Kasumi-1 (cell line): Measurements from ENCODE around the gene MARCO.
"Not testable (repeated sequence)": the region's sequence is repeated elsewhere in the genome, so short reads cannot be mapped to it uniquely, and the experiment has no call there.

ENCODE experiments used
- DNase-seq, 2 experiments: peaks; one replicate each; lab custom pipeline; 2025; lab: John Stamatoyannopoulos, UW

Gene MARCO

DNA sequence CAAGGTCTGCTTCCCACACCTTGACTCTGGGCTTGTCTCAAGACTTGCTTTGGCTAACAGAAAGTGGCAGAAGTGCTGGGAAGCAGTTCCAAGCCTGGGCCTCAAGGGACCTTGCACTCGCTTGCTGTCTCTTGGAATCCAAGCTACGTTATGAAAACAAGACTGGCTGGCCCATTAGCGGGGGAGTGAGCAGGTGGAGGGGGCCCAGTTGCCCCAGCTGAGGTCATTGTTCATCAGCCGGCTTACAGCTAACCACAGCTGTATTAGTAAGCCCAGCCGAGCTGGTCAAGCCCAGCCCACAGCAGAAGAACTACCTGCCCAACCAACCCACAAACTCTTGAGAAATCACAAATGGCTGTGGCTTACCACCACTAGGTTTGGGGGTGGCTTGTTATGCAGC is 63.1 kb downstream of the MARCO start:
- DNase-seq, result no peak

DNA sequence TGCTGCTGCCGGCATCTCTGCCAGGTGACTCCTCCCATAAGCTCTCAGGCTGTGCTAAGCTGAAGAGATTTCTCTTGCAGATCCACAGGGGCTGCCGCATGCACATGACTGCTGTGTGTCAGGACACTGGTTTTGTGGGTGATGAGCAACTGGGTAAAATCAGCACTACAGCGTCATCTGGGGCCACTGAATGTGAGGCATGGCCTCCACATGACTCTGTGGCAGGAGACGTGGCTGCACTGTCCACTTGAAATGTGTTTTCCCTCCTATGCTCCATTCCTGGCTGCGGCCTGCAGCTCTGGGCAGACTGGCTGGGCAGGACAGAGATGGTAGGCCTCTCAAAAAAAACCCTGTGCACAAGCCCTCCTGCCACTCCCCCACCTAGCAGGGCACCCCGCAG is 63.6 kb downstream of the MARCO start:
- DNase-seq, result no peak

DNA sequence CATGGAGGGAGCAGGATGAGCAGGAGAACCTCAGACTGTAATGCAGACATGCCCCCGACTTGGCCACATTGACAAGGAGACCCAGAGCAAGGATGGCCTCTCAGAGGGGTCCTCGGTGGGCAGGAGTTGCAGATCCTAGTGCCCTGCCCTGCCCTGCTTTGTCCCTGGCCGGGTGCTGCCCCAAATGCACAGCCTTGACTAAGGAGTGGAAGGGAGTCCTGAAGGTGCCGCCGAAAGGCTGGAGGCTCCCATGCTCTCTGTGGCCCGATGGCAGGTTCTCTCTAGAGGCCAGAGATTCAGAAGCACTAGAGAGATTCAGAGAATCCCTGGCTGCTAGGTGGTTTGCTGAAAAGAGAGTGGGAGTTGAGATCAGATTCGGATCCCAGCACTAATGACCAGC is 64.4 kb downstream of the MARCO start:
- no peak for DNase-seq

DNA sequence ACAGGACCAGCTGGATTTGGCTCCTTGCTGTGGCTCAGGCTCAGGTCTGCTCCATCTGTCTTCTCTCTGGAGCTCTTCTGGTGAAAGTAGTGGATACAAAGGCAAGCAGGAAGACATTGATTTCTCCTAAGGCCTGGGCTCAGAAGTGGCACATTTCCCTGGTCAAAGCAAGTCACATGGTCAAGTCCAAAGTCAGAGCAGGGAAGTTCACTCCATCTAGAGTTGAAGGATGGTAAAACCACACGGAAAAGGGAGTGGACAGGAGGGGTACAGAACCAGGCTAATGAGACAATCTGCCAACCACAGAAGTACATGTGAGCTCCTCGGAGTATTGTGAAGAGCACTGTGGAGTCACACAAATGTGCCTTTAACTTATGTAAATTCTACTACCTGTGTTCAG is 66.1 kb downstream of the MARCO start:
- DNase-seq, result no peak

DNA sequence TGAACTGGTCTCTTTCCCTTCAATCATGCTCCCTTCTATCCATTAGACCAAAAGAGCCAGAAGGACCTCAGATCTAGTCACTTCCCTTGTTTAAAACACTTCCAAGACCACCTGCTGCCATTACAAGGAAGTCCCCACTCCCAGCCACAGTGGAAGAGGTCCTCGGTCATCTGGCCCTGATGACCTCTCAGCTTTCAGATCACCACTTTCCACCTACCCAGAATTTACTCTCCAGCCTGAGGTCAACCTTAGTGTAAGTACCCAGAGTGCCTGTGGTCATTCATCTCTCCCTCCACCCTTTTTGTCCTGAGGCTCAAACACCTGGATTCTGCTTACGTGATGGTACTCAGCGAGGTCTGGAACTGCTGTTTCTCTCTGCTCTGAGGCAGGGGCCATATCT is 67.1 kb downstream of the MARCO start:
- DNase-seq, result no peak

DNA sequence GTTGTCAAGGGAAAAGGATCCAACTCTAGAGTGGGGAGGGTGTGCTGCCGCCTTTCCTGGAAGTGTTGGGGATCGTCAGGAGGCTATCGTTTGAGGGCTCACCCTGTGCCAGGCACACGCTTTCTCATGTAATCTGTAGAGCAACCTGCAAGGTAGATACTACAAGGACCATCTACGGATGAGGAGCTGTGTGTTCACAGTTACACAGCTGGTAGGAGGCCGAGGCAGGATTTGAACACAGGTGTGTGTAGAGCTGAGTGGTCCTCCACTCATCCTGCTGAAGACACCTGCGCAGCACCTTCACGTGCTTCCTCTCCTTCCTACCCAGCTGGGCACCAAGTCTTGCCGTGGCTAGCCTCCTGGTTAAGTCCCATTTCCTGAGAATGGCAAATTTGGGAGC is 68.3 kb downstream of the MARCO start:
- no peak for DNase-seq

DNA sequence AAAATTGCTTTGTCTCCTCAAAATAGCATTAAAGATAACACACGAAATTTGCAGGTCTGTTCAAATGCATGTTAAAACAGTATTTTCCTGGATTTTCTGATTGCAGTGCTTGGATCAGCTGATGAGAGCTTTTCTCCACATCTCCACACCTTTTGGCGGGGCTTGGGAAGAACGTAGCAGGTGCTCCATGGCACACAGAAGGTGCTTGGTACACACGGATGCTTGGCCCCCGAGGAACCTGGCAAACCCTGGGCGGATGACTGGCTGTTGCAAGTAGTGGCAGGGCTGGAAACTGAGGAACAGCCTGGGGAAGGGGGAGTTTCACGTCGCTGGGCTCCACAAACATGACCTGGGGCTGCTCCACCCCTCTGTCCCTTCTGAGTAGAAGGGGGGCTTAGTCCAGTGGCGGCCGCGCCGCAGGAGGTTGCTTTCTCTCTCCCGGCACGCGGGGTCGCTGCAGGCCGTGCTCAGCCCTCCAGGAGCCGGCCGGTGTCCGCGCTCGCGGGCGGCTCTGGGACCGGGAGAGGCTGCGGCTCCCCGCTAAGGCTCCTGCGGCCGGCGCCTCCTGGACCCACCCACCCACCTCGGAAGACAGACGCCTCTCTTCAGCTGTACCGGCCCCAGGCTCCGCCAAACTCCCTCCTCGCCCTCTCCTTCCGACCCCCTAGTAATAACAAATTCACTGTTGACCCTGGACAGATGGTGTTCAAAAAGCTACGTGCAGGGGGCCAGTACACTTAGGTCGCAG is 69.3 kb downstream of the MARCO start:
- DNase-seq, result peak; percentile 28 to 44

DNA sequence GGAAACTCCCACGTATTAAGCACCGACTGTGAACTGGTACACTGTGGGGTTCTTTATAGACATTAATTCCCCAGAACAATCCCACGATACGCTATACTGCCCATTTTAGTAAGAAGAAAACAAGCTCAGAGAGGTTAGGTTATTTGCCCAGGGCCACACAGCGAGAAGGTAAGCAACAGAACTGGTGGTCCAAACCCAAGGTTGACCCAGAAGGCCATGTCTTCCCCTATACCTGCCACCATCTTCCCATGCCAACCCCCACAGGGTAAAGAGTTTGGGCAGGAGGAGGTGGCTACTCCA is 69.9 kb downstream of the MARCO start:
- DNase-seq, result no peak

DNA sequence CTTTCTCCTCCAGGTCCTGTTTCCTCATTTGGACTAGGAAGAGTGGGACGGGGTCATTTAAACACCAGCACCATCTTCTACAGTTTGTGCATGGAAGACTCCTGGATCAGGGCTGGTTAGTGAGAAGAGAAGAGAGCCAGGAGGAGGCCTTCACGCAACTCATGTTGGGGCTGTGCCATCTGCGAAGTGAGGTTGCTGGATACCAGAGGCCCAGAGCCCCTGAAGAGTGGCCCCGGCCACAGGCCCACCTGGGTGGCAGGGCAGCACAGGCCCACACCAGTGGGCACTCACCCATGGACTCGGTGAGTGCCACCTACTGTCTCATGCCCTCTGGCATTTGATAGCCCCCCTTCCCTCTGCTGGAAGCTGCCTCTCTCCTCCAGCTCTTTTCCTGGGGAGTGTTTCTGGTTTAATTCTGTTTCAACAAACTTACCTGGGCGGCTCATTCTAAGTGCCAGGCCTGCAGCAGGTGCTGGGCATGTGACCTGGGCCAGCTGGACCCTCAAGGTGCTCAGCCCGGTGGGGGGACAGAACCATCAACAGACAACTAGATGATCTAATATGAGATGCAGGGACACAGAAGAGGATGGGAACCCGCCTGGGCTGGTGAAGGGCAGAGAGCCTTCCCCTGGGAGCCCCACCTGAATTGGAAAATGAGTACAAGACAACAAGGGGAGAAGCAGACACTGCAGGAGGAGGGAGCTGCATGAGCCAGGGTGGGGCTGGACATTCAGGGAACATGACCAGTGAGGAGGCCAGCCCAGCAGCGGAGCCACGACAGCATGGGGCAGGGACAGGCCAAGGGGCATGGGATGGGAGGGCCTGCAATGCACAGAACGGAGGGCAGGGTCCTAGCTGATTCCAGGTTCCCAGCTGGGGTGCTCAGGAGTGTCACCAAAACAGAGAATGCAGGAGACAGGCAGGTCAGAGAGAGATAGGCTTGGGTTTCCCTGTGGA is 70.6 kb downstream of the MARCO start:
- no peak for DNase-seq

DNA sequence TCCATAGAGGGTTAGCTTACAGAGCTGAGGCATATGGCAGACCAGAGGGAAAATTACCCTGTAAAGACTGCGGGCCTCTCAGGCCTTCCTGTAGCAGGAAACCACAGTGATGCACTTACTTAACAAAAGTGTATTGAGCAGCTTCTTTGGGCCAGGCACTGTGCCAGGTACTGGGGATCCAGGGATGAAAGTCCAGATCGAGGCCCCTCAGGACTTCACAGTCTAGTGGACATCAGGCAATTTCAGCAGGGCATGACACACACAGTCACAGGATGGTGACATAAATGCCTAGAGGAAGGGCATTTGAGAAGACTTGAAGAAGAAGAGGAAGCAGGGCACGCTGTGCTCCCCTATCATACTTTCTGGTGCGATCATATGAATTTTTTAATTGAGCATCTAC is 71.7 kb downstream of the MARCO start:
- peak; percentile 4 to 34 for DNase-seq

DNA sequence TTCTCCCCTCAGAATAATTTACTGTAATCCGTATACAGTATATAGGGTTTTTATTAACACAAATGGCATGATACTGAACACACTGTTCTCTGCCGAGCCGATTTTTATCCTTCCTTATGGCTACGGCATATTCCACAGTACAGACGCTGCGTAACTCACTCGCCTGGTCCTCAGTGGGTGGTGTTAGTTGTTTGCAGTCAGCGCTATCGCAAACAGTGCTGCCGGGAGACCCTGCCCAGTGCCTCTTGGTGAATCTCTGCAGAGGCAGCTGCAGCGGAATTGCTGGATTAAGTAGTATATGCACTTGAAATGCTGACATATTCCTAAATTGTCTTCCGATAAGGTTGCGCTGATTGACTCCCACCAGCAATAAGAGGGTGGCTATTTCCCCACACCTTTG is 73.9 kb downstream of the MARCO start:
- DNase-seq, result no peak

DNA sequence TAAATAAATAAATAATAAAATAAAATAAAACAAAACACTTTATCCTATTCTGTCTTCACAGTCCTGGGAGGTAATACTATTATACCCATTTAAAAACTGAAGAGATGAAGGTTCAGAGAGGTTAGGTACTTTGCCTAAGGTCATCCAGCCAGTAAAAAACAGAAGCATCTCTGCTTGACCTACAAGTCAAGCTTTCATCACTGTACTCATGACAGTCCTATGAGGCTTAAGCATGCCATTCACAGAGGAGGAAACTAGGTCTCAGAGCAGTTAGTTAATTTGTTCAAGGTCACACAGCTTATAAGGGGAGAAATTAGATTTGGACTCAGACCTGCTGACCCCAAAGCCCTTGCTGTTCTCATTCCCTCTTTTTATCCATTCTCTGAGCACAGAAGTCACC is 77.5 kb downstream of the MARCO start:
- DNase-seq, result no peak

DNA sequence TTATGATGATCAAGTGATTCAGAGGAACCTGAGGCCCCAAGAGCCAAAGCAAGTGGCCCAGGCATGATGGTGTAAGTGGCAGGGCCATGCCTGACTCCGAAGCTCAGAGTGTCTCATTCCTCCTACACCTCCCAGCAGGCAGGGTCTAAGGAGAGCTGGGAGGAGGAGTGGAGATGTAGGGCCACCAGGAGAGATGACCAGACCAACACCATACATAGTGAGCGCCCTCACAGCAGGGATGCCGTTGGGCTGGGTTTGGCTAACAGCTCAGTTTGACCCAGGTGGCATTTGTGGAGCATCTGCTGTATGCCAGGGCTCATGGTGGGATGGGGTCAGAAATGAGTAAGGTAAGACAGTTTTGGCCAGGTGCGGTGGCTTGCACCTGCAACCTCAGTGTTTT is 80.7 kb downstream of the MARCO start:
- DNase-seq, result no peak

DNA sequence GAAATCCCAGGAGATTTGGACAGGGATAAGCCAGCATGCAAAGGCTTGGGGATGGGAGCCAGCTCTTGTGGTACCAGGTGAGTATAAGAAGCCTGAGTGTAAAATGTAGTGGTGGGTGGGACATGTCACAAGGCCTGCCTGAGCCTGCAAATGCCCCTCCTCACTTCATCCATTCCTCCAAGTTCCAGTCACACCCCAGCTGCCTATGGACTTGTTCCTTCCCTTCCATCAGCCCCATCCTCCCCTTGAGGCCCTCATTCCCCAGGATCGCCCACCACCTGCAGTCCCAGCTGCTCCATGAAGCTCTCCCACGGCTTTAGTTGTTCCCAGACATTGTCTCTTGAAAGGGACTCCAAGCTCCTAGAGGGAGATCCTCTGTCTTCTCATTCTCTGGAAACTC is 81.5 kb downstream of the MARCO start:
- no peak for DNase-seq

DNA sequence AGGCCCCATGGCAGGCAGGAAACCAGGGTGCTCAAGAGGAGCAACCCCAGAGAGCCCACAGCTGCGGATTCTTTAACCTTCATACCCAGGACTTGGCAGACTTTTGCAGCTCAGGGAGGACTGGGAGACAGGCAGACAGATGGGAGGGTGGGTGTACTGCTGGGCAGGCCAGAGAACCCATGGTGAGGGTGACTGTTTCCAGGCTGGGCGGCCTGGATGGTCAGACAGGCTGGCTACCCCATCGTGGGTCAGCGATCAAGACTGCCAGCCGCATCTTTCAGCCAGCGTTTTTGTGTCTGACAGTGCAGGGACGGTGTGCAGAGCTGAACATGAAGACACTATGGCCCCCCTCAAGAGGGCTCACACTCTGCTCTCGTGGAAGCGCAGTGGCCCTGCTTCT is 82.2 kb downstream of the MARCO start:
- DNase-seq, result no peak

DNA sequence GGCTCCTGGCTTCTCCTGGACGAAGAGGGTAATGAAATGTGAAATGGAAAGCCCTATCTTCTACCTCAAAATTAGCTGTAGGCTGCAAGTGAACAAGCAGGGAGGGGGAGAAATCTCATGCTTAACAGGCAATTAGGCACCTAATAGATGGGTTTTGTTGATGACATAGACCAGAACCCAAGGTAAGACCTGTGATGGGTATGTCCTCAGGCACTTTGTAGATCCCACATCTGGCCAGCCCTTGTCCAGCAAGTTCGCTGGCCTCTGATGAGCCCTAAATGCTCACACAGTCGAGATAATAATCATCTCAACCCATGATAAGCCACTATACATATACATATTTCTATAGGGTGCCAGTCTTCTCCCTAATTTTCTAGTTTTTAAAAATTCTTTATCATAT is 82.6 kb downstream of the MARCO start:
- no peak for DNase-seq

DNA sequence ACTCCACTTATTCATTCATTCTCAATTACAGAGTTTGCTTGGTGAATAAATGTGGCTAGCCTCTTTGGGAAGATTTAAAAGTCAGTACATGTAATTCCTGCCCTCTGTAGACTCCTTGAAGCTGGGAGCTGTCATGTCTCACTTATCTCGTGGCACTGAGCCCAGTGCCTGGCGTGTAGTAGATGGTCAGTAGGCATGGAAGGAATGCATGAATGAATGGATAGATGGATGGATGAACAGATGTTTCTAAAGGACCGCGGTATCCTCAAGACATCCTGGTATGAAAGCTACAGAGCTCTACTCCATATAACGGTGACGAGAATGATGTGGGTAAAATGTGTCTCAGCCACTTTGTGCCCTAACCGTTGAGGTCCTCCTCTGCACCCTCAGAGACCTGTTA is 83.0 kb downstream of the MARCO start:
- no peak for DNase-seq

DNA sequence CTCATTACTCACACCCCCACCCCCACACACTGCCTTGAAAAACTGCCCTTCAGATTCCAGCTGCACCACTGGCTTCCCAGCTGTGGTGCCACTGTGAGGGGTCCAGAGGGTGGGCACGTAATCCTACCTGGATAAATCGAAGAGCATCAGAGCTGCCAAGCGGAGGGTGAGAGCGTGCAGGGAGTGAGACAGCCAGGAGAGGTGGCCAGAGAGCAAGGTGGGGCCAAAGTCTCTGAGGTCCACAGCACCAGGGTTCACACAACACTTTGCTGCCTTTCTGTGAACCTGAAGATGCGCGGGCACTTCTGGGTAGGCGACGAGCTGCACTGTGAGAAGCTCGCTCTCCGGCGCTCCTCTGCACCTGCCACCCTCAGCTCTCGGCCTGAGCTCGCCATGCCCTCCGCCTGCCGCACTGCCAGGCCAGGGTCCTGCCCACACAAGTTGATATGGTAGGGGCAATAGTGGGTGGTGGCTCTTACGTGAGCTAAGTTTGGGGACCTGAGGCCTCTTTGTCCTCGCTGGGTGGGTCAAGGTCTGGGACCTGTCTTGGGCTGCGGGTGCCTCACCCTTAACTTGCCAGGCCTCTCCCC is 83.9 kb downstream of the MARCO start:
- DNase-seq, result no peak

DNA sequence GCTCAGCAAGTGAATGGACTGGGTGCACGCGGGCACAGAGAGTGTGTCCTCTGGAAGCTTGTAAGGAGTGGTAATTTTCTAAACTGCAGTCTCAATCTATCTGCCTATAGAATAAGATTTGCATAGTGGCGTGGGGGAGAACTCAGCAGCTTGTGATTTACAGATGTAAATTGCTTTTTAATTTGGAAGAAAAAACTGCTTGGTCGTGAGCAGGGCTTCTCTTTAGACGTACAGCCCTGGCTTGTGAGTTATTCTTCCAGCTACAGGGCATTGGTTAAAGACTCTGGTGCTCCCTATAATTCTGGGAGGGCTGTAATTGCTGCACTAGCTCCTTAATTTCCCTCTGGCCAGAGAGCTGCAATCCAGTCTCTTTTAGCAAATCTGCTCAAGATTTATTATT is 84.9 kb downstream of the MARCO start:
- no peak for DNase-seq

DNA sequence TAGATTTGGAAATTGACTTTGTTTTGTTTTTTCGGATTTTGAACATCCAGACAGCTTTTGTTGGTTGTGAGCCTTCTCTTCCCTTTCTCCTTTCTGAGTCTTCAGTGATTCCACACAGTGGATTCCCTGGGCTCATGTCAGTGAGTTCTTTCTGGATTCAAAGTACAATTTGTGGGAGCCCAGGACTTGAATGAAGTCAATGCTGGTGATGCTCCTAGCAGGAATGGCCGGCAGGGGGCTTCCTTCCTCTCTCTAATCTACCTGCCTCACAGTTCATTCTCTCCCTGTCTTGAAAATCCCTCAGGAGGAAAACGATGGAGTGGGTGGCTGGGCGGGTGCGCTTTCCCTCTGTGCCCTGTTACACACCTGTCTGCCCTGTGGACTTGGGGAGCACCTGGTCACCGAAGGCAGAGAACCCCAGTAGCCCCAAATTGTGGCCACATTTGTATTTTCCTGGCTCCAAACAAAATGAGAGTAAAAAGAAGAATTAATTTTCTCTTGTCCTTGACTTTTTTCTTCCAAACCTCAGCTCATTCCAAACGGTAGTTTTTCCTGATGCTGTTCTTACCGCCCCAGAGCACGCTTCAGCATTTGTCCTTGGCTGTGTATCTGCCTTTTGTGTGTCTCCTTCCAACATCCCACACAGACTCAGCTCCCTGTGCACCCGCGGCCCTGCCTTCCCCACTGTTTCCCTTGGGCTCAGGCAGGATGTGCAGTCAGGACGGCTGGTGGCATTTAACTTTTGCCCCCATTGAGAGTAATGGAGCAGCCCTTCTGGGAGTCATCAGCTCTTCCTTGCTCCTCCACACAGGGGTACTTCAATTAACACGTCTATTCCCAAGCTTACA is 86.6 kb downstream of the MARCO start:
- peak; percentile 22 to 29 for DNase-seq

DNA sequence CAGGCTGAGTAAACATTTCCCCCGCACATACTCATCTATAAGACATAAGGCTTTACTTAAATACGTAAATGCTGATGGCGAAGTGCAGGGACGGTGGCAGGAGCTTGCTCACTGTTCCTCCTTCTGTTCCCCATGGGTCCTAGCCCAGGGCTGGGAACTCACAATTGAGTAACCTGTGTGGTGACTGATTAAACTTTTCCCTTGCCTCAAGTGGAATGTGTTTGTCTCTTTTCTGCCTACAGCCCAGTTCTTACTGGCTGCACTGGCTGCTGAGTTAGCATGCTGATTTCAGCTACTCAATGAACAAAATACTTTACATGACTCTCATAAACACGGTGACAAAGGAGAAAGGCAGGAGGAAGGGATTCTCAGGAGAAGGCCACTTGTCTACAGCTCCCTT is 87.3 kb downstream of the MARCO start:
- DNase-seq, result no peak

DNA sequence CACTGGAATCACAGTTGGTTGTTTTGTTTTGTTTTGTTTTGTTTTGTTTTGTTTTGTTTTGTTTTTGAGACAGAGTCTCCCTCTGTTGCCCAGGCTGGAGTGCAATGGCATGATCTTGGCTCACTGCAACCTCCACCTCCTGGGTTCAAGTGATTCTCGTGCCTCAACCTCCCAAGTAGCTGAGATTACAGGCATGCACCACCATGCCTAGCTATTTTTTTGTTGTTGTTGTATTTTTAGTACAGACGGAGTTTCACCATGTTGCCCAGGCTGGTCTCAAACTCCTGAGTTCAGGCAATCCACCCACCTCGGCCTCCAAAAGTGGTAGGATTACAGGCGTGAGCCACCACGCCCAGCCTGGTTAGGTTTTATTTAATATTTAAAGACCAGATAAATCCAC is 95.9 kb downstream of the MARCO start:
- not testable (repeated sequence) for DNase-seq
